GM19455 (cell line): Measurements from ENCODE around the gene HSD17B7.
"Not testable (repeated sequence)": the region's sequence is repeated elsewhere in the genome, so short reads cannot be mapped to it uniquely, and the experiment has no call there.

ENCODE experiments used
- ATAC-seq: cut with Tn5 transposase; IDR thresholded peaks from one replicate; pipeline ENCODE4 v1.9.1; 2021; ENCODE audit not compliant: unreplicated experiment

Gene HSD17B7

GRCh38 chr1:162807503-162807902, 17.0 kb downstream of the HSD17B7 start:
- ATAC-seq, result not testable (repeated sequence)

- not testable (repeated sequence) for ATAC-seq
Observed at GRCh38 chr1:162812357-162812756, 21.9 kb downstream of the HSD17B7 start.

- not testable (repeated sequence) for ATAC-seq
Observed at GRCh38 chr1:162818136-162818535, 27.6 kb downstream of the HSD17B7 start.

GRCh38 chr1:162818666-162819065, 28.2 kb downstream of the HSD17B7 start:
- not testable (repeated sequence) for ATAC-seq

- ATAC-seq, result no peak
Observed at GRCh38 chr1:162822391-162823200, 32.1 kb downstream of the HSD17B7 start.

GRCh38 chr1:162823231-162823630, 32.7 kb downstream of the HSD17B7 start:
- ATAC-seq, result no peak

GRCh38 chr1:162823771-162824525, 33.4 kb downstream of the HSD17B7 start:
- ATAC-seq, result no peak

GRCh38 chr1:162829268-162829667, 38.8 kb downstream of the HSD17B7 start:
- no peak for ATAC-seq

- no peak for ATAC-seq
Observed at GRCh38 chr1:162832470-162832869, 42.0 kb downstream of the HSD17B7 start.

- peak; percentile 97 for ATAC-seq
Observed at GRCh38 chr1:162835157-162835899, 44.8 kb downstream of the HSD17B7 start.

GRCh38 chr1:162838863-162839262, 48.4 kb downstream of the HSD17B7 start:
- no peak for ATAC-seq

- no peak for ATAC-seq
Observed at GRCh38 chr1:162840250-162840839, 49.8 kb downstream of the HSD17B7 start.

- ATAC-seq, result no peak
Observed at GRCh38 chr1:162844153-162844552, 53.7 kb downstream of the HSD17B7 start.

GRCh38 chr1:162846256-162847212, 56.0 kb downstream of the HSD17B7 start:
- ATAC-seq, result no peak

GRCh38 chr1:162847839-162848453, 57.4 kb downstream of the HSD17B7 start:
- no peak for ATAC-seq

- ATAC-seq, result no peak
Observed at GRCh38 chr1:162849711-162850110, 59.2 kb downstream of the HSD17B7 start.

- no peak for ATAC-seq
Observed at GRCh38 chr1:162851341-162851740, 60.8 kb downstream of the HSD17B7 start.

GRCh38 chr1:162854245-162854882, 63.9 kb downstream of the HSD17B7 start:
- peak; percentile 84 for ATAC-seq
